GM19452 (cell line): ENCODE data around the gene SCCPDH.
"Not testable (repeated sequence)": the region's sequence is repeated elsewhere in the genome, so short reads cannot be mapped to it uniquely, and the experiment has no call there.

Experiments
- ATAC-seq: cut with Tn5 transposase; IDR thresholded peaks from one replicate; pipeline ENCODE4 v1.9.1; 2021; ENCODE audit not compliant: unreplicated experiment

Gene SCCPDH

DNA sequence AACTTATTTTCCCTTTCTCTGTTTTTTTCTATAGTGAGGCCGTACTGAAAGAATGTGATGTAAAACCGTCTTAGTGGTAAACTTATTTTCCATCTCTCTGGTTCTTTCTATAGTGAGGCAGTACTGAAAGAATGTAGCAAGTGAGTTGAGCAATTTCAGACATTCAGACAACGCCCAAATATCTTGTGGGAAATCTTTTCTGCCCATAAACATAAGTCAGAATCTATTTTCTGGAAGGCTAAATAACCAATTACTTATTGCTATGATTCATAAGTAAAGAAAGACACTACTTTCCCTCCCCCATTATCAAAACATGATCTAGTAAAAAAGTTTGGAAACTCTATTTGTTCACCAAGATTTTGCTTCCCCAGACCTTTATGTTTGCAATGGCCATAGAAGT lies 18.8 kb upstream of the SCCPDH start:
- ATAC-seq = no peak

DNA sequence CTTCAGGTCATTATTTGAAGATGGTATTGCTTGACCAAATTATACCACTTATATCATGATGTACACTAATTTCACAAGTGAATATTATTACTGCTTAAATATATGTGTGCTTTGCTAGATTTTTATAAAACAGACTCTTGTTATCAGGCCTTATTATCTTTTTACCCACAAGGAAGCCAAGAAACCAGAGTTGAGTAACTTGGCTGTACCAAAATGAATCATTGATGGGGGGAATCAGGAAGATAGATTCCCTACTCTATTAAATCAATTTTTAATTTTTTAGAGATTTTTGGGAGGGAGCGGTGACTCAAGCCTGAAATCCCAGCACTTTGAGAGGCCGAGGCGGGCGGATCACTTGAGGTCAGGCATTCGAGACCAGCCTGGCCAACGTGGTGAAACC lies 16.0 kb upstream of the SCCPDH start:
- ATAC-seq = no peak

DNA sequence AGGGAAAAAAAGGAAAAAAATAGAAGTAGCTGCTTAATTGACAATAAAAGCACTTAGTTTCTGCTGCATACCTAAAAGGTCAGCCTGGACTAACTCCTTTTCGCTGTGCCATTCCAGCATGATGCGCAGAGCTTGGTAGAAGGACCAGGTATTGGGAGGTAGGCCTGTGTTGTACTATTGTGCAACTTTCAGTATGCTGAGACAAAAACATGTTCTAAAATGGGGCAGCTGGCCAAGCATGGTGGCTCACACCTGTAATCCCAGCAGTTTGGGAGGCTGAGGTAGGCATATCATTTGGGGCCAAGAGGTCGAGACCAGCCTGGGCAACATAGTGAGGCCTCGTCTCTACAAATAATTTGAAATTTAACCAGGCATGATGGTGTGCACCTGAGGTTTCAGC lies 15.0 kb upstream of the SCCPDH start:
- no peak for ATAC-seq

DNA sequence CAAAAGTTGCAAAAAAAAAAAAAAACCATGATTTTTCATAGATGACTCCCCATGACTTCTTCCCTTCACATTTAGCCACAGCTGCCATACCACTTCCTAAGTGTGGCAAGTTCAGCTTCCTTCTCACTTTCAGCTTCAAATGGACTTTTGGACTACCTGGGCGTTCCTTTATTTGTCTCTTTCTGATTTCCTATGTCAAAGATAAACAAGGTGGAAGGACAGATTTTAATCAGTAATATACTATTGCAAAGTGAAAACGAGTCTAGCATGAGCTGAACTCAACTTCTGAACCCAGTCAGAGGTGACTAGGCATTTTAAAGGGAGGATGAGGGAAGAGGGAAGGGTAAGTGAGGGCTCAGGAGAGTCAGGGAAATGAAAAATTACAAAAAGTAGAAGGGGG lies 14.4 kb upstream of the SCCPDH start:
- no peak for ATAC-seq

DNA sequence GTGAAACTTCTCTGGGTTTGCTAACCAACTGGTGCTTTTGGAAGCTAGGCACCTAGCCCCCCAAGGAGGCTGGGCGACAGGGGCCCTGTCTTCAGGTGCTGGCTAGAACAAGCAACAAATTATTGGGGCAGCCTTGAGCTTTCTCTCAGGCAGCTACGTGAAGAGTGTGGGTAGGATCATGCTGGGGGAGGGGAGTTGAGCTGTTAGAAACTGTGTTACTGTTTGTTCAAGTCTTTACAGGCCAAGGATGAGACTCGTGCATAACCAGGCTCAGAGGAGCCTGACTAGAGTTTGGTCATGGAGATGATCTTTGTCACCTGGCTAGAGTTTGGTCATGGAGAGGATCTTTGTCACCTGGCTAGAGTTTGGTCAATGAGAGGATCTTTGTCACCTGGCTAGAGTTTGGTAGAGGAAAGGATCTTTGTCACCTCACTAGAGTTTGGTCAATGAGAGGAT lies 12.6 kb upstream of the SCCPDH start:
- ATAC-seq = no peak

DNA sequence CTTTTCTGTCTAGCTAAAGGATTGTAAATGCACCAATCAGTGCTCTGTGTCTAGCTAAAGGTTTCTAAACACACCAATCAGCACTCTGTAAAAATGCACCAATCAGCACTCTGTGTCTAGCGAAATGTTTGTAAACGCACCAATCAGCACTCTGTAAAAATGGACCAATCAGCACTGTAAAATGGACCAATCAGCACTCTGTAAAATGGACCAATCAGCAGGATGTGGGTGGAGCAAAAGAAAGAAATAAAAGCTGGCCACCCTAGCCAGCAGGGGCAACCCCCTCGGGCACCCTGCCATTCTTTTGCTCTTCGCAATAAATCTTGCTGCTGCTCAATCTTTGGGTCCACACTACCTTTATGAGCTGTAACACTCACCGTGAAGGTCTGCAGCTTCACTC lies 11.8 kb upstream of the SCCPDH start:
- not testable (repeated sequence) for ATAC-seq

DNA sequence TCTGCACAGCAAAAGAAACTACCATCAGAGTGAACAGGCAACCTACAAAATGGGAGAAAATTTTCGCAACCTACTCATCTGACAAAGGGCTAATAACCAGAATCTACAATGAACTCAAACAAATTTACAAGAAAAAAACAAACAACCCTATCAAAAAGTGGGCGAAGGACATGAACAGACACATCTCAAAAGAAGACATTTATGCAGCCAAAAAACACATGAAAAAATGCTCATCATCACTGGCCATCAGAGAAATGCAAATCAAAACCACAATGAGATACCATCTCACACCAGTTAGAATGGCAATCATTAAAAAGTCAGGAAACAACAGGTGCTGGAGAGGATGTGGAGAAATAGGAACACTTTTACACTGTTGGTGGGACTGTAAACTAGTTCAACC lies 4.8 kb upstream of the SCCPDH start:
- ATAC-seq = not testable (repeated sequence)

DNA sequence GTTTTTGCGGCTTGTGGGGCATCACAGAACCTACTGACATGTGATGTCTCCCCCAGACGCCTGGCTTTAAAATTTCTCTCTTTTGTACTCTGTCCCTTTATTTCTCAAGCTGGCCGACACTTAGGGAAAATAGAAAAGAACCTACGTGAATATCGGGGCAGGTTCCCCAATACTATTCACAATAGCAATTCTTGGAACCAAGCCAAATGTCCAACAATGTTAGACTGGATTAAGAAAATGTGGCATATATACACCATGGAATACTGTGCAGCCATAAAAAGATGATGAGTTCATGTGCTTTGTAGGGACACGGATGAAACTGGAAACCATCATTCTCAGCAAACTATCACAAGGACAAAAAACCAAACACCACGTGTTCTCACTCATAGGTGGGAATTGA lies 3.4 kb upstream of the SCCPDH start:
- ATAC-seq = not testable (repeated sequence)

DNA sequence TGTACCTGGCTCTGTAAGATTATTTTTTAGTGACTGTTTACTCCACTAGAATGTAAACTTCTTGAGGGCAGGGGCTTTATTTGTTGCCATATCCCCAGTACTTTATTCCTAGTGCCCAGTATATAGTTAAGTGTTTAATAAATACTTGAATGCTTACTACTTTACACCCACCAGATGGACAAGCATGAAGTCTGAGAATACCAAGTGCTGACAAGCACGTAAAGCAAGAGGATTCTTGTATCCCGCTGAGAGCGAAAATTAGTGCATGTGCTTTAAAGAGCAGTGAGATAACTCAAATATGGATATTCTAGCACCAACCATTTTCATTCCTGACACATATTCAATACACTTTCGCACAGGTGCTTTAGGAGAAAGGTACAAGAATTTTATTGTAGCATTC lies 1.5 kb upstream of the SCCPDH start:
- no peak for ATAC-seq

DNA sequence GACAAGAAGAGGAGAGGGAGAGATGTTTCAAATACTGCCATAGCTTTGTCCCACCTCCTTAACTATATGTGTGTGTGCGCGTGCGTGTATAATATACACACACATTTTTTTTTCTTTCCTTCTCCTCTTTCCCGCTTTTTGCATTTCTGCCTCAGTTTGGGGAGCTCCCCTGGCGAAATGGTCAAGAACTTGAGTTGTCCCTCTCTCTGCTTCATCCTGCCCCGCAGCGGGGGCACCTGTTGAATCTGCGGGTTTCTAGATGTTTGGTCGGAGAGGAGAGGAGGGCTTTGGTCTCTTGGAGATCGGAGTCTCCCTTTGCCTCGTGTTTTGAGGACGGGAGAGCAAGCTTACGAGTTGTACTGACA lies 504 bp downstream of the SCCPDH start:
- ATAC-seq = no peak

DNA sequence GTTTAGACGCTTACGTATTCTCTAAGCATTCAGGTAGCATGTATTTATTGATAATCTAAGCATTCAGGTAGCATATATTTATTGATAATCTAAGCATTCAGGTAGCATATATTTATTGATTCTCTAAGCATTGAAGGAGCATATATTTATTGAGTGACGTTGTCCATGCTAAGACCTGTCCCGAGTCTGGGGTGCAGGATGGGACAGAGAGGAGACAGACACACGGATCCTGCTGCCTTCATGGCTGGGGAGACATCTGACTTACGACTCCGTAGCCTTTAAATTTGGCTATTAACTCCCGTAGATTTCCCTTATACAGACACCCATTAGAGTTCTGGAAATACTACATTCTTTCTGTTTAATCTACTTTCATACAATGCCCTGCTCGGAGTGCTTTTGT lies 982 bp downstream of the SCCPDH start:
- no peak for ATAC-seq

DNA sequence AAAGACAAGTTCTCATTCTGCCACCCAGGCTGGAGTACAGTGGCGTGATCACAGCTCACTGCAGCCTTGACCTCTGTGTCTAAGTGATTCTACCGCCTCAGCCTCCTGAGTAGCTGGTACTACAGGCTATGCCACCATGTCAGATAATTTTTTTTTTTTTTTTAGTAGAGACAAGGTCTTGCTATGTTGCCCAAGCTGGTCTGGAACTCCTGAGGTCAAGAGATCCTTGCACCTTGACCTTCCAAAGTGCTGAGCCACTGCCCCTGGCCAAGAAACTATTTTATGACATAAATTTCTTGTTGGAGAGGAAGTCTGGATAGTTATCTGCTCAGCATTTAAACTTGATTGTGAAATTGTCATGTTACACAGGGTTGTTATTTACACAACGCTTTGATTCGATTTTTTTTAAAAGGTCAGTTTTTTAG lies 2.1 kb downstream of the SCCPDH start:
- no peak for ATAC-seq

DNA sequence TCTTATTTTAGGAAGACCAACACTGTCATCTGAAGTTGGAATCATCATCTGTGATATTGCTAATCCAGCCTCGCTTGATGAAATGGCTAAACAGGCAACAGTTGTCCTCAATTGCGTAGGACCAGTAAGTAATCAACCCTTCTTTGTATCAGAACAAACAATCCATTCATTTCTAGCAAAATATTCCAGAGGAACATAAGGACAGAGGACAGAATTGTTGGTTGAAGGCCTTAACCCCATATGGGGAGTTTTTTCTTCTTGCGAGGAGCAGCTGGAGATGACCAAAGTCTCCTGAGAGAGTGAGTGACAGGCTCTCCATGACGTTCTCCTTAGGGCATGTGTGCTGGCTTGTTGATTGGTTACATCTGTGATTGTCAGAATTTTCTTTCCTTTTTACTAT lies 2.7 kb downstream of the SCCPDH start:
- no peak for ATAC-seq

DNA sequence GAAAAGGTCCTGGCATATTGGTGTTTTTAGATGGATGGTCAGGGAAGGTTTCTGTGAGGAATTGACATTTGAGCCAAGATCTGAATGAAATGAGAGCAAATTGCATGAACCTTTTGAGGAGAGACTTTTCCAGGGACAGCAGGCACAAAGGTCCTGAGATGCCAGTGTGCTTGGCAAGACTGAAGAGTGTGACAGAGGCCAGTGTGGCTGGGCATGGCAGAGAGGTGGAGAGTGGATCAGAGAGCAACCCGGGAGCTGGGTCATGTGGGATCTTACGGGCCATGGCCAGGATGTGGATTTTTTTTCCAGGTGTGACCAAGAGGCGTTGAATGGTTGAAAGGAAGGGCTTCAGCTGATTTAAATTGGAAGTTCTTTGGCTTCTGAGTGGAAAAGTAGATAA lies 3.4 kb downstream of the SCCPDH start:
- no peak for ATAC-seq

DNA sequence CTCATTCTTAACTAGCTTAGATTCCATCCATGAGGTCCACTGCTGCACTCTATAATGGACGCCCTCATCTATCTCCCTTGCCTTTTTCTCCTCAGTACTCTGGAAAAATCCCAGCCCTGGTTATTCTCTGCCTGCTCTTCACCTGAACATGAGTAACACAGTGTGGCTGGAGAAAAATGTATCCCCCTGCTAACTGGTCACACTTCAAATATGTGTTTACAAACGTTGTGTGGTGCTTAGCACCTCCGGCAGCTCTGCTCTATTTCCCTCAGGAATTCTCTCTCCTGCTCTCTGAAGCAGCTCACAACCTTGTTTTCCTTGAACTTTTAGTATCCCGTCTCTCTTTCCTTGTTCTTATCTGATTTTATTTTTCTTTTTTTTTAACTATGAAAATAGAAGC lies 4.1 kb downstream of the SCCPDH start:
- no peak for ATAC-seq

DNA sequence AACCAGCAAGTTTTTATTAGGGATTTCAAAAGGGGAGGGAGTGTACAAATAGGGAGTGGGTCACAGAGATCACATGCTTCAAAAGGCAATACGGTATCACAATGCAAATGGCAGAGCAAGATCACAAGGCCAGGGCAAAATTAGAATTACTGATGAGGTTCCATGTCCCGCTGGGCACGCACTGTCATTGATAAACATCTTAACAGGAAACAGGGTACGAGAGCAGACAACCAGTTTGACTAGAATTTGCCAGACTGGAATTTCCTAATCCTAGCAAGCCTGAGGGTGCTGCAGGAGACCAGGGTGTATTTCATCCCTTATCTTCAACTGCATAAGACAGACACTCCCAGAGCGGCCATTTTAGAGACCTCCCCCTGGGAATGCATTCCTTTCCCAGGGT lies 4.8 kb downstream of the SCCPDH start:
- ATAC-seq = not testable (repeated sequence)

DNA sequence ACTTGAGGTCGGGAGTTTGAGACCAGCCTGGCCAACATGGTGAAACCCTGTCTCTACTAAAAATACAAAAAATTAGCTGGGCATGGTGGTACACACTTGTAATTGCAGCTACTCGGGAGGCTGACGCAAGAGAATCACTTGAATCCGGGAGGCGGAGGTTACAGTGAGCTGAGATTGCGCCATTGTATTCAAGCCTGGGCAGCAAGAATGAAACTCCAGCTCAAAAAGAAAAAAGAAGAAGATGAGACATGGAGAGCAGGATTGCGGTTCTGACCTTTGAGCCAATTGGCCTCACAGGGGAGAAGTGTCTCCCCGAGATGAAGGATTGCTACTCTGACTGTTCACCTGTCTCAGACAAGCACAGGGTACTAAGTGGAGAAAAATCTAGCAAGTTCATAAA lies 6.6 kb downstream of the SCCPDH start:
- no peak for ATAC-seq

DNA sequence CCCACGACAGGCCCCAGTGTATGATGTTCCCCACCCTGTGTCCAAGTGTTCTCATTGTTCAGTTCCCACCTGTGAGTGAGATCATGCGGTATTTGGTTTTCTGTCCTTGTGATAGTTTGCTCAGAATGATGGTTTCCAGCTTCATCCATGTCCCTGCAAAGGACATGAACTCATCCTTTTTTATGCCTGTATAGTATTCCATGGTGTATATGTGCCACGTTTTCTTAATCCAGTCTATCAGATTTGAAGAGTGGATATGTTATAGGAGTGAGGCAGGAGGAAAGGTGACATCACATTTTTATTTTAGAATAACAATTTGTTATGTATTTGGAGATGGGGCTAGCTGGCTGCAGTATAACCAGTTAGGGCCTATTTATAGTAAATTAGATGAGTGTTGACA lies 7.7 kb downstream of the SCCPDH start:
- ATAC-seq = not testable (repeated sequence)

DNA sequence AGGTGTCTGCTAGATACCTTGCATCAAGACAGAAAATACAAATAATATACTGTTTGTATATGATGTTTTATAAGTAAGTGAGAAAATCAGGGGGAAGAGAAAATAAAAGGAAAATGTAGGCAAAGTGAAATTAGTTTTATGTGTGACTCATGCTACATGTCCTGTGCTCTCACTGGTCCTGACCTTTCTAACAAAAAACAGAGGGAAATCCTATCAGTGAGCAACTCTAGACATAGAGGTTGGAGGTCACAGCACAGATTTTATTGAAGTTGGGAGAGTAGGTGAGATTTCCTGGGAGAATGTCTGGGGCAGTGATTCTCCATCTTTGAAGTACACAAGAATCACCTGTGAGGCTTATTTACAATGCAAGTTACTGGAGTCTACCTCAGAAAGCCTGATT lies 9.5 kb downstream of the SCCPDH start:
- no peak for ATAC-seq

DNA sequence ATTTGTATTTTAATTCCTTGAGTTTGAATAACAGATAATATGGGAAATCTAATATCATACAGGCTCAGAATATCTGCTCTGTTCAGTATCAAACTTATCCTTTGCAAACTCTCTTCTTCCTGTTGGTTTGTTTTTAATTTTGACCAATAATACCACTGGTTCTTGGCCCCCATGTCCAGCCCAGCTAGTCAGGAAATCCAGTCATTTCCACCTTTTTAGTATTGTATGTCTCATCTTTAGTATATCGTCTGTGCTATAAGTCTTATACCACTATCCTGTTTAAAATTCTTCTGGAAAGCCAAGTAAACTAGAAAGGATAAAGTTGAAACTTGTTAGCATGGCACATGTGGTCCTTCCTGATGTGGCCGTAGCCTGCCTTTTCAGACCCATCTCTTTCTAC lies 10.7 kb downstream of the SCCPDH start:
- no peak for ATAC-seq

DNA sequence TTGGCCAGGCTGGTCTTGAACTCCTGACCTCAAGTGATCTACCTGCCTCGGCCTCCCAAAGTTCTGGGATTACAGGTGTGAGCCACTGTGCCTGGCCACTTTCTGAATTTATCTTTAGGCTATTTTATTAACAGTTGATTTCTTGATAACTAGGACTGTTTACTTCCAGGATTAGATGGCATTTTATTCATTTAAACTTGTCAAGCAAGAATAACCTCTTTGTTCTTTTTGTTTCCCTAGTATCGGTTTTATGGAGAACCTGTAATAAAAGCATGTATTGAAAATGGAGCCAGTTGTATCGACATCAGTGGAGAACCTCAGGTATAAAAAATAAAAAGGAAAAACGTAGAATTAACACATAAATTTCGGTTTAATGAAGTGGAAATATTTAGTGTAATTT lies 11.5 kb downstream of the SCCPDH start:
- no peak for ATAC-seq

DNA sequence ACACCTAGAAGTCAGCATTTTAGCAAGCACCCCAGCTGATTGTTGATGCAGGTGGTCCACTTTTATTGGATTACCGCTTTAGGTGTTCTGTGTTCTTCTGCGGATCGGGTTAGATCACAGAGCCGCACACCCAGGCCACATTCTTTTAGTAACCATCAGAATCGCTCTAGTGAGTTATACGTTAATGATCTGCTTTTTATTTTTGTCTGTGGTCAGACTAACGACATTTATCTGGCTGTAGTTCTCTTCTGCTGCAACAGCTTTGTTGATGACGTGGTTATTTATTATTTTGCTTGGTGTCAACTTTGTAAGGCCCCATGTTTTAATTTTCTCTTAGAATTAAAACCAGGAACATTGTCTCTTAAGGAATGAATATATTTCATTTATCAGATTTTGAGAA lies 18.2 kb downstream of the SCCPDH start:
- ATAC-seq = no peak

DNA sequence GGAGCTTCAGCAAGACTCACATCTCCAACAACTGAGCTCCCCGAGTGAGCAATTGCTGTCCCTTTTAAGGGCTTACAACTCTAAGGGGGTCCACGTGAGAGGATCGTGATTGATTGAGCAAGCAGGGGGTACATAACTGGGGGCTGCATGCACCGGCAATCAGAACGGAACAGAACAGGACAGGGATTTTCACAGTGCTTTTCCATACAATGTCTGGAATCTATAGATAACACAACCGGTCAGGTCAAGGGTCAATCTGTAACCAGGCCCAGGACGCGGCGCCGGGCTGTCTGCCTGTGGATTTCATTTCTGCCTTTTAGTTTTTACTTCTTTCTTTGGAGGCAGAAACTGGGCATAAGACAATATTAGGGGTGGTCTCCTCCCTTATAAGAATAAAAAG lies 21.9 kb downstream of the SCCPDH start:
- ATAC-seq = not testable (repeated sequence)

DNA sequence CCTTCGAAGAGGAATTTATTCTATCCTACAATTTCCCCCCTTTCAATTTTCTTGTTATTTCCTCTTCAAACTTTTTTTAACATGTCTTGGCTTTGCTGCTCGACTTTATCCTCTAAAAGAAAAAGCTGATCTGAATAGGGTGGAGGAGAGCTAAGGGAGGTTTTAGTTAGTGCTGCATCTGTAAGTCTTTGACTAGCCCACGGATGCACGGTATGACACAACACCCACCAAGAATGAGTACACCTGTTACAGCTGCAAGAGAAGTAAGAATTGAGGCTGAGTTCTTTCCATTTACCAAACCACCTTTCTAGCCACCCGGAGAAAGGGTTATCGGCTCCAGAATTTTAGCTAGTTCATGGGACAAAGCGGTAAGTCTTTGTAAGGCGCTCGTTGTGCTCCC lies 23.8 kb downstream of the SCCPDH start:
- ATAC-seq = no peak
